Esophagus squamous epithelium (tissue), 5 donors: Measurements from ENCODE around the gene ADARB2. TPM values are rescaled to one million over a fixed set of nuclear protein-coding genes. Genes with fewer than 3 reads are reported as not detected.

Source experiments
- DNase-seq: peaks from one replicate; lab custom pipeline; 2025; lab: John Stamatoyannopoulos, UW
- H3K27ac ChIP-seq, 4 donors: fragments of 200-600 bp; sonication (generic); one replicate each; pipeline ENCODE4 v1.5.1; 2016 to 2019; ENCODE audit warnings: mild to moderate bottlenecking in 1 of 4
- H3K27me3 ChIP-seq, 4 donors: fragments of 200-600 bp; sonication (generic); 1 replicate in 3 of 4; 2 replicates in 1 of 4; pipeline versions ENCODE4 v1.5.1 to v1.6.0; 2017 to 2021; ENCODE audit warnings: antibody characterized with exemption in 1 of 4
- H3K36me3 ChIP-seq, 3 donors: fragments of 200-600 bp; sonication (generic); one replicate each; pipeline ENCODE4 v1.5.1; 2016 to 2019
- H3K4me1 ChIP-seq, 3 donors: fragments of 200-600 bp; sonication (generic); one replicate each; pipeline ENCODE4 v1.5.1; 2017 to 2019
- H3K4me3 ChIP-seq, 4 donors: fragments of 200-600 bp; sonication (generic); 1 replicate in 3 of 4; 2 replicates in 1 of 4; pipeline ENCODE4 v1.5.1; 2016 to 2019; ENCODE audit warnings: mild to moderate bottlenecking in 2 of 4, moderate library complexity in 1 of 4
- H3K9me3 ChIP-seq, 3 donors: fragments of 200-600 bp; sonication (generic); one replicate each; pipeline ENCODE4 v1.5.1; 2016 to 2019
- POLR2A ChIP-seq, 4 donors: fragments of 450-650 bp; IDR thresholded peaks; one replicate each; pipeline ENCODE4 v1.6.1; 2017; ENCODE audit warnings: antibody characterized with exemption in 4 of 4, mild to moderate bottlenecking in 4 of 4, moderate library complexity in 3 of 4
- WGBS, 2 donors: methylation state at CpG; one replicate each; pipeline ENCODE4 v1.1.5; 2018; 5-methylcytosine and 5-hydroxymethylcytosine counted together
- intact Hi-C: fragments of 100-400 bp; cut with DNase I; formaldehyde crosslinking; loops from one replicate; pipeline ENCODE4 v1.15.0; 2022
- total RNA-seq, 4 donors: library from RNA; depleted of rRNA; stranded (reverse); fragments of >200 nt; gene quantifications; one replicate each; pipeline ENCODE4 v1.1.0, GENCODE V29; 2016
- TF ChIP-seq, protein P1 (sequence below), 6 experiments: fragments of 450-650 bp in 4 of 6; fragments of 200-600 bp in 2 of 6; sonication (generic) in 2 of 6; IDR thresholded peaks; one replicate each; pipeline ENCODE4 v1.5.1; 2016 to 2019; ENCODE audit warnings: antibody characterized with exemption in 6 of 6, mild to moderate bottlenecking in 4 of 6, moderate library complexity in 4 of 6
- donor health status: DM: yes; HTN: yes; CAD: no.

The ADARB2 gene
- total RNA-seq, 4 donors from 2014 or later, result 0.21 to 3.5 (median 1.5) TPM

DNA sequence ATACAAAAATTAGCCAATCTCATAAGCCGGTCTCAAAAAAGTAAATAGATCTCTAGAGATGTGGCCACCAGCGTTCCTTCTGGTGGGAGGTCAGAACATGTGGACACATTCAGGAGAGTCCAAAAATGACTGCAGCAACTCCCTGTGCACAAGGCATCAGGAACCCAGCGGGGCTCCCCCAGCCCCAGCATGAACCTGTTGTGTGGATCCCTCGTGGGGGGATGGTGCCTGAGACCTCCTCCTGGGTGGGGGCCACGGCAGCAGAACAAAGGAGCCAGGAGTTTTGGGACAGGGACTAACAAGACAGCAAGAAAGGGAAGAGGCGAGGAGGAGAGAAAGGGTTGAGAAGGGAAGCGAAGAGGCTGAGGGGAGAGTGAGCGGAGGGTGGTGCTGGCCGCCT lies 559.4 kb downstream of the ADARB2 start:
- Histone ChIP-seq H3K27ac (no peak overlapping the region), H3K36me3 (no peaks in the 10 kb centered on the region), H3K9me3 (no peaks in the 10 kb centered on the region), H3K27me3 (no peaks in the 10 kb centered on the region), H3K4me1 (no peaks in the 10 kb centered on the region), H3K4me3 (no peak overlapping the region)
- intact Hi-C loops, result no loop called here
- WGBS, 2 donors, result 91 to 96% methylated on average over 5 to 6 of the region's 9 CpGs
- TF ChIP-seq, protein P1, sequence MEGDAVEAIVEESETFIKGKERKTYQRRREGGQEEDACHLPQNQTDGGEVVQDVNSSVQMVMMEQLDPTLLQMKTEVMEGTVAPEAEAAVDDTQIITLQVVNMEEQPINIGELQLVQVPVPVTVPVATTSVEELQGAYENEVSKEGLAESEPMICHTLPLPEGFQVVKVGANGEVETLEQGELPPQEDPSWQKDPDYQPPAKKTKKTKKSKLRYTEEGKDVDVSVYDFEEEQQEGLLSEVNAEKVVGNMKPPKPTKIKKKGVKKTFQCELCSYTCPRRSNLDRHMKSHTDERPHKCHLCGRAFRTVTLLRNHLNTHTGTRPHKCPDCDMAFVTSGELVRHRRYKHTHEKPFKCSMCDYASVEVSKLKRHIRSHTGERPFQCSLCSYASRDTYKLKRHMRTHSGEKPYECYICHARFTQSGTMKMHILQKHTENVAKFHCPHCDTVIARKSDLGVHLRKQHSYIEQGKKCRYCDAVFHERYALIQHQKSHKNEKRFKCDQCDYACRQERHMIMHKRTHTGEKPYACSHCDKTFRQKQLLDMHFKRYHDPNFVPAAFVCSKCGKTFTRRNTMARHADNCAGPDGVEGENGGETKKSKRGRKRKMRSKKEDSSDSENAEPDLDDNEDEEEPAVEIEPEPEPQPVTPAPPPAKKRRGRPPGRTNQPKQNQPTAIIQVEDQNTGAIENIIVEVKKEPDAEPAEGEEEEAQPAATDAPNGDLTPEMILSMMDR (IDR thresholded peaks at IDR 0.05), result no peak
- TF ChIP-seq POLR2A (IDR thresholded peaks at IDR 0.05), result no peak
- DNase-seq, result no peak

DNA sequence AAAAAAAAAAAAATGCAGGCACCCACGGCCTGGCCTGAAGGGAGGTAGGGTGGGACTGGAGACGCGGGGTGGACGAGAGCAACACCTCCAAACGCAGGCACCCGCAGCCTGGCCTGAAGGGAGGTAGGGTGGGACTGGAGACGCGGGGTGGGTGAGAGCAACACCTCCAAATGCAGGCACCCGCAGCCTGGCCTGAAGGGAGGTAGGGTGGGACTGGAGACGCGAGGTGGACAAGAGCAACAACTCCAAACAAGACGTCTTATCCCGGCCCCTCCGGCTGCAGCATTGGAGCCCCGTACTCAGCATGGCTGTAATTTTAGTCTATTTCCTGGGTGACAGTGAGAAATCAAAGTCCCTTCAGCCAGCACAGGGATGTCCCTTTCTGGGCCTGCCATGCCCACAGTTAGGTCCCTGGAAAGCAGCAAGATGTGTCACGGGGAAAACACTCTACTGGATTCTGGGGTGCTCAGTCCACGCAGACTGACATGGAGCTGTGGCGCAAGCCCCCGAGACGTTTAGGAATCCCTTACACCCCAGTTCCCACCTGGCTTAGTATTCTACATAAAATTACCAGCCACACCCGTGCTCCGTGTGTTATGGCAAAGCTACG lies 561.3 kb downstream of the ADARB2 start:
- Histone ChIP-seq H3K9me3 (no peaks in the 10 kb centered on the region), H3K27me3 (no peaks in the 10 kb centered on the region), H3K4me3 (no peak overlapping the region), H3K36me3 (no peaks in the 10 kb centered on the region), H3K27ac (no peak overlapping the region), H3K4me1 (no peaks in the 10 kb centered on the region)
- no peak for DNase-seq
- intact Hi-C loops, result no loop called here
- no peak for TF ChIP-seq POLR2A (IDR thresholded peaks at IDR 0.05)
- TF ChIP-seq, protein P1 (IDR thresholded peaks at IDR 0.05), result no peak
- WGBS, 2 donors, result 86 to 91% methylated on average over 10 to 23 of the region's 23 CpGs

DNA sequence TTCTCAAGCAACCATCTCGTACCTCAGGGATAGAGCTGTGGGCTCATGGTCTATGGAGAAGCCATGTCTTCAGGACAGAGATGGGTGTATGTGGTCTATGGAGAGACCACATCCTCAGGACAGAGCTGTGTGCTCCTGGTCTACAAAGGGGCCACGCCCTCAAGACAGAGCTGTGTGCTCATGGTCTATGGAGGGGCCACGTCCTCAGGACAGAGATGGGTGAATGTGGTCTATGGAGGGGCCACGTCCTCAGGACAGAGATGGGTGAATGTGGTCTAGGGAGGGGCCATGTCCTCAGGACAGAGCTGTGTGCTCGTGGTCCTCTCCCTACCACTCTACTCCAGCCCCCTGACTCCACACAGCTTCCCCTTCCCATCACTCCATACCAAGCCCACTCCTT lies 563.3 kb downstream of the ADARB2 start:
- H3K4me3 ChIP-seq, result no peak overlapping the region
- intact Hi-C loops, result no loop called here
- H3K27me3 ChIP-seq, result peaks cover 0 to 11% (median 0%) of the 10 kb centered on the region in 4 donors
- no peak for DNase-seq
- no peaks in the 10 kb centered on the region for H3K36me3 ChIP-seq
- 58 to 67% methylated on average over 4 to 5 of the region's 5 CpGs for WGBS, 2 donors
- no peaks in the 10 kb centered on the region for H3K9me3 ChIP-seq
- TF ChIP-seq, protein P1 (IDR thresholded peaks at IDR 0.05), result no peak
- TF ChIP-seq POLR2A (IDR thresholded peaks at IDR 0.05), result no peak
- H3K27ac ChIP-seq, result no peak overlapping the region
- H3K4me1 ChIP-seq, result no peaks in the 10 kb centered on the region

DNA sequence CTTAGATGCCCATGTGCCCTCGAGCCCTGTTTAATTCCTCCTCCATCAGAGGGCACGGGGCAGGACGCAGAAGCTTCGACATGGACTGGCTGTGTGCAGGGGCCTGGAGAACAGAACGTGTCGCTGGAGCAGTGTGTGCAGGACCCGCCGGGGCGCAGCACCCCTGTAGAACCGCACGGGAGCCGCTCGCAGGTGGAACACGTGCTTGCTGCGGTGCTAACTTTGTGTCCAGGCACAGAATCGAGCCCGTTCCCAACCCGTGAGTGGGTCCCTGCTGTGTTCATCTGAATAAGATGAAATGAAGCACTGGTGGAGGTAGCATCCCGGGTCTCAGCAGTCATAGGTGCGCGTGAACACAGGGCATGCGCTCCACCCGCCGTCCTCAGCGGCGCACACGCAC lies 564.2 kb downstream of the ADARB2 start:
- intact Hi-C loops, result no loop called here

DNA sequence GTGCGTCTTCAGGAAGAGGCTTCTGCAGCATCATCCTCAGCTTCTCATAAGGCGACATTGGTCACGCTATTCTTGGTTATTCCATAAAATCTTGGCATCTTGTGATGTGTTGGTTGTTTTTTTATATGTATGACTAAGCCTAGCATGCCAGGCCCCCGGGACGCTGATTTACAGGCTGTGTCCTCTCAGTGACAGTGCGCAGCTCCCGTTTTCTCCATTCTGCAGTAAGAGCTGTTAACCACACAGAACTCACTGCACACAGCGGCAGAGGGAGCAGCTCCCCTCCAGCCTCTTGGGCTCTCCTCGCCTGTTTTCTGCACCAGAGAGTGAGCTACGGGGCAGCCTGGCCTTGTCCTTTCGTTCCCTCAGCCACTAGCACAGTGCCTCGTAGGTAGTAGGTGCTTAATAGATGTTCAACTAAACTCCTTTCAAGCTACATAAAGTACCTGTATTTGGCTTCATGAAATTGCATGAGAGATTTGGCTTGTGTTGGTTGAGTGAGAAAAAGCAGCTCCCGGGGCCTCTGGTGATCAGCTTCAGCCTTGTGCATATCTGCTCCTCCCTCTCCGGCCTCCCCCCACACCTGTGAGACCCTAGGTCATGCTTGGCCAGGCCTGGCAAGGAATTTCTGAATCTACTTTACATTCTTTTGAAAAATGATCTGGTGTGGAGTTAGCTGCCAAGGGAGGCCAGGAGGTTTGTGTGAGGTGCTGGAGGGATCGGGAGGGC lies 564.9 kb downstream of the ADARB2 start:
- TF ChIP-seq, protein P1 (IDR thresholded peaks at IDR 0.05), result no peak
- no peak for TF ChIP-seq POLR2A (IDR thresholded peaks at IDR 0.05)
- Histone ChIP-seq H3K27ac (no peak overlapping the region), H3K27me3 (peaks cover 0 to 13% (median 0%) of the 10 kb centered on the region in 4 donors), H3K4me3 (no peak overlapping the region), H3K9me3 (no peaks in the 10 kb centered on the region), H3K36me3 (no peaks in the 10 kb centered on the region), H3K4me1 (no peaks in the 10 kb centered on the region)
- DNase-seq, result no peak
- intact Hi-C loops, result no loop called here
- WGBS, 2 donors, result 75 to 90% methylated on average over 9 to 12 of the region's 15 CpGs

More for the DNA sequence above, 564.2 kb downstream of the ADARB2 start:
- Histone ChIP-seq H3K27ac (no peak overlapping the region), H3K9me3 (no peaks in the 10 kb centered on the region), H3K4me1 (no peaks in the 10 kb centered on the region), H3K36me3 (no peaks in the 10 kb centered on the region), H3K4me3 (no peak overlapping the region), H3K27me3 (peaks cover 0 to 13% (median 0%) of the 10 kb centered on the region in 4 donors)
- no peak for TF ChIP-seq POLR2A (IDR thresholded peaks at IDR 0.05)
- 82 to 90% methylated on average over 8 to 25 of the region's 27 CpGs for WGBS, 2 donors
- DNase-seq, result no peak
